T-cell (primary cell): ENCODE results near the gene PSD. TPM values are rescaled to one million over a fixed set of nuclear protein-coding genes. Genes with fewer than 3 reads are reported as not detected.

ENCODE experiments used
- ATAC-seq, 4 experiments: fragments of 200-7000 bp in 3 of 4; fragments of 150-1000 bp in 1 of 4; cut with Tn5 transposase; replicated peaks in 1 of 4; 1 replicate in 3 of 4; 2 replicates in 1 of 4; pipeline ENCODE4 v1.10.0; 2021; ENCODE audit warnings: moderate library complexity in 3 of 4, mild to moderate bottlenecking in 2 of 4, moderate number of reproducible peaks in 1 of 4
- CTCF ChIA-PET, 2 donors: fragments of 300-600 bp; sonication (Branson Sonifier 250); formaldehyde crosslinking; loops; one replicate each; lab custom pipeline; 2022; ENCODE audit warnings: antibody characterized with exemption in 2 of 2; lab: Charles Lee
- POLR2A ChIA-PET, 2 donors: fragments of 300-600 bp; sonication (Branson Sonifier 250); formaldehyde crosslinking; loops; one replicate each; lab custom pipeline; 2022; ENCODE audit warnings: antibody characterized with exemption in 2 of 2; lab: Charles Lee
- DNase-seq, 35 experiments: peaks; one replicate each; pipeline versions ENCODE4 v3.0.0 to v3.0.0-alpha.2; 2013 to 2023
- H3K27ac ChIP-seq: one replicate; pipeline ENCODE4 v1.5.1; 2013; ENCODE audit warnings: low read length
- H3K27me3 ChIP-seq, 2 experiments: replicated peaks in 1 of 2; 1 replicate in 1 of 2; 2 replicates in 1 of 2; pipeline versions ENCODE4 v1.6.1 to v1.7.0; 2013; ENCODE audit warnings: low read length in 1 of 2, mixed read lengths in 1 of 2; ENCODE audit not compliant: control insufficient read depth in 2 of 2, insufficient read depth in 2 of 2; ENCODE audit errors: extremely low read depth in 1 of 2
- H3K36me3 ChIP-seq, 2 donors: 1 replicate in 1 of 2; 2 replicates in 1 of 2; pipeline versions ENCODE4 v1.6.1 to v1.7.0; 2013; ENCODE audit warnings: low read length in 1 of 2; ENCODE audit not compliant: control insufficient read depth in 2 of 2, insufficient read depth in 1 of 2; ENCODE audit errors: extremely low read depth in 1 of 2
- H3K4me1 ChIP-seq, 2 experiments: 1 replicate in 1 of 2; 2 replicates in 1 of 2; pipeline versions ENCODE4 v1.6.1 to v1.7.0; 2013; ENCODE audit warnings: low read length in 2 of 2, mixed read lengths in 1 of 2; ENCODE audit not compliant: insufficient read depth in 2 of 2, control insufficient read depth in 1 of 2; ENCODE audit errors: extremely low read depth in 1 of 2
- H3K4me3 ChIP-seq, 2 donors: 1 replicate in 1 of 2; 2 replicates in 1 of 2; pipeline versions ENCODE4 v1.5.1 to v1.7.0; 2013; ENCODE audit warnings: mild to moderate bottlenecking in 2 of 2, low read length in 1 of 2, moderate library complexity in 1 of 2; ENCODE audit not compliant: control insufficient read depth in 1 of 2; ENCODE audit errors: extremely low read depth in 1 of 2
- H3K9me3 ChIP-seq: 2 replicates; pipeline ENCODE4 v1.7.0; 2013
- H3K27ac Mint-ChIP-seq, 2 donors: one replicate each; pipeline ENCODE4 v1.8.0; 2020 to 2021; ENCODE audit warnings: mild to moderate bottlenecking in 2 of 2, mixed read lengths in 2 of 2
- H3K27me3 Mint-ChIP-seq, 2 donors: one replicate each; pipeline ENCODE4 v1.8.0; 2021 to 2022; ENCODE audit warnings: mixed read lengths in 2 of 2
- H3K36me3 Mint-ChIP-seq: one replicate; pipeline ENCODE4 v1.8.0; 2021; ENCODE audit warnings: mixed read lengths
- H3K4me1 Mint-ChIP-seq, 3 donors: one replicate each; pipeline ENCODE4 v1.8.0; 2020 to 2022; ENCODE audit warnings: mixed read lengths in 3 of 3, mild to moderate bottlenecking in 1 of 3
- H3K4me3 Mint-ChIP-seq, 3 donors: one replicate each; pipeline ENCODE4 v1.8.0; 2020 to 2022; ENCODE audit warnings: mild to moderate bottlenecking in 3 of 3, mixed read lengths in 3 of 3, moderate library complexity in 3 of 3
- H3K9me3 Mint-ChIP-seq, 3 donors: one replicate each; pipeline ENCODE4 v1.8.0; 2020 to 2022; ENCODE audit warnings: mixed read lengths in 3 of 3
- WGBS: methylation state at CpG from one replicate; pipeline ENCODE4 v1.1.5; 2013; ENCODE audit warnings: missing lambda C conversion rate; ENCODE audit not compliant: insufficient coverage; 5-methylcytosine and 5-hydroxymethylcytosine counted together
- total RNA-seq, 35 experiments: library from RNA in 6 of 35; stranded (reverse) in 6 of 35; fragments of 120-200 nt in 1 of 35; gene quantifications; one replicate each; pipeline versions ENCODE4 v1.2.1 to v1.2.4 and lab custom pipeline; 2013 to 2026

PSD gene
- total RNA-seq, 5 donors from 2014 or later (not counting 1 experiment from before 2014, with no cell fraction given) = 8.7 to 11.8 (median 8.8) TPM

DNA sequence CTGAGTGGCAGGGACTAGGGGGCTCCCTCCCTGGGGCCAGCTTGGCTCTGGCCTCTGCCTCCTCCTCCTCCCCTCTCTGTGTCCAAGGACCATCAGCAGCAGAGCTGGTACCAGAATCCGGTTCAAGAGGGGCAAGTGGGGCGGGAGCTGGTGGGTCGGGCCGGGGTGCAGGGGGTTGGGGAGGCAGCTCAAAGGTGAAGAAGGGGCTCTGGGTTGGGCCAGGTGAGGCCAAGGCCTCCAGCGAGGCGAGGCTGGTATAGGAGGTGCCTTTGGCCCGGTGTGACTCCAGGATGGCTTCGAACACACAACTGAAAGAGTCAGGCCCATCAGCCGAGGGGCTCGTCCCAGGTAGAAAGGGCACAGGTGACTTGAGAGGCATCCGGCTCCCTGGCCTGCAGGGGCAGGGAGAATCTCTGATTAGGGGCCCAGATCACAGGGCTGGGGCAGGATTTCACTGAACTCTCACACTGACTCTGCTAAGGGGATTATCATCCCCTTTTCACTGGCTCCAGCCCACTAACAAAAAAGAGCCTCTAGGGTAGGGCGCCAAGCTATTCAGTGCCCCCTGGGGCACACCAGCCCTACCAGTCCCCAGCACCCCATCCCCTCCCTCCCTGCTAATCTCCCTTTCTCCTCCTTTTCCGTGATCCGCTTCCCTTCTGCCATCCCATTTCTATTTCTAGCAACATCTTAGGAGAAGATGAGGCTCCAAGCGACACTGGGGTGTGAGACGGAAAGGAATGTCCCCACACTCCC is 4.6 kb downstream of the PSD start:
- peaks cover 23 to 36% (median 26%) of the 10 kb centered on the region in 3 donors for H3K4me1 Mint-ChIP-seq
- H3K4me3 Mint-ChIP-seq = no peak overlapping the region
- no peaks in the 10 kb centered on the region for H3K9me3 Mint-ChIP-seq
- peaks cover 22 to 60% of the 10 kb centered on the region in 2 donors for H3K27me3 Mint-ChIP-seq
- no peaks in the 10 kb centered on the region for H3K9me3 ChIP-seq
- DNase-seq (no peak), ATAC-seq (no peak)
- POLR2A ChIA-PET = interaction anchor here in 1 of 2 donors (0.6 kb wide), 2 partner anchors 9 to 21 kb away, joined by 4 to 6 read pairs; no protein-coding TSS in a partner anchor
- H3K36me3 ChIP-seq = no peaks in the 10 kb centered on the region
- no peak overlapping the region for H3K27ac ChIP-seq
- H3K4me3 ChIP-seq = no peak overlapping the region
- H3K36me3 Mint-ChIP-seq = no peaks in the 10 kb centered on the region
- H3K27me3 ChIP-seq = peaks cover 5 to 89% of the 10 kb centered on the region in 2 experiments
- no peak overlapping the region for H3K27ac Mint-ChIP-seq
- CTCF ChIA-PET = interaction anchor here in 1 of 2 donors (0.6 kb wide), 1 partner anchor 244 kb away, joined by 3 read pairs; no protein-coding TSS in a partner anchor
- H3K4me1 ChIP-seq = peaks cover 14 to 37% of the 10 kb centered on the region in 2 experiments
- 88% methylated on average over 12 of the region's 16 CpGs for WGBS

DNA sequence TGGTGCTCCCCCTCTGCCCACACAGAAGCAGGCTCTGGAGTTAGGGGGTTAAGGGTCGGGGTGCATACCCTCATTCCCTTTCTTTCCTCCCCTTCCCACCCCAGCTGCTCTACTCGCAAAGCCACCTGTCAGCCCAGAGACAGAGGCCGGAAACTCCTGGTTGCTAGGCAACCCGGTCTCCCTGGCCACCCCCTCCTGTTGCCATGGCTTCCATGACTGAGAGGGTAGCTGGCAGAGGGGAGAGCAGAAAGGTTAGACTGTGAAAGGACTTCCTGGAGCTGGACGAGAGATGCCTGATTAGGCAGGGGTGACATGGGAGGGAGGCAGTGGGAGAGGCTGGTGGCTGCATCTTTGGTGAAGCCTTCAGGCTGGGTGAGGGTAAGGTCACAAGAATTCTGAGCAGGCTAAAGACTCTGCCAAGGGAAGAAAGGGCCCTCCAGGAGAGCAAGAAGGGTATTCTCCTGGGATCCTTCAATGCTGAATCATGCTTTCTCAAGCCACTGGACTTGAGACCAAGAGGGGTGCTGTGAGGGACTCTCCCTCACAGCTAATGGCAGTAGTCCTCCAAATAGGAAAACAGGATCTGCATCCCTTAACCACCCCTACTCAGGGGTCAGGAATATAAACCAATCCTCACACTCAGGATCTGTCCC is 5.4 kb downstream of the PSD start:
- H3K27me3 Mint-ChIP-seq = peaks cover 20 to 59% of the 10 kb centered on the region in 2 donors
- H3K27me3 ChIP-seq = peaks cover 2 to 87% of the 10 kb centered on the region in 2 experiments
- no peak overlapping the region for H3K27ac ChIP-seq
- DNase-seq (peak in 4 of 35 experiments; percentile 16 to 66 (median 43)), ATAC-seq (no peak)
- peaks cover 14 to 40% of the 10 kb centered on the region in 2 experiments for H3K4me1 ChIP-seq
- H3K4me1 Mint-ChIP-seq = peaks cover 26 to 34% (median 27%) of the 10 kb centered on the region in 3 donors
- no peak overlapping the region for H3K4me3 ChIP-seq
- ChIA-PET CTCF (no interaction called here), POLR2A (interaction anchor here in 1 of 2 donors (0.6 kb wide), 1 partner anchor 20 kb away, joined by 6 read pairs; no protein-coding TSS in a partner anchor)
- H3K9me3 Mint-ChIP-seq = no peaks in the 10 kb centered on the region
- H3K36me3 Mint-ChIP-seq = no peaks in the 10 kb centered on the region
- no peaks in the 10 kb centered on the region for H3K9me3 ChIP-seq
- 22% methylated on average over 2 of the region's 5 CpGs for WGBS
- H3K27ac Mint-ChIP-seq = no peak overlapping the region
- H3K4me3 Mint-ChIP-seq = peak overlapping the region in 1 of 3 donors; percentile 4
- H3K36me3 ChIP-seq = no peaks in the 10 kb centered on the region

DNA sequence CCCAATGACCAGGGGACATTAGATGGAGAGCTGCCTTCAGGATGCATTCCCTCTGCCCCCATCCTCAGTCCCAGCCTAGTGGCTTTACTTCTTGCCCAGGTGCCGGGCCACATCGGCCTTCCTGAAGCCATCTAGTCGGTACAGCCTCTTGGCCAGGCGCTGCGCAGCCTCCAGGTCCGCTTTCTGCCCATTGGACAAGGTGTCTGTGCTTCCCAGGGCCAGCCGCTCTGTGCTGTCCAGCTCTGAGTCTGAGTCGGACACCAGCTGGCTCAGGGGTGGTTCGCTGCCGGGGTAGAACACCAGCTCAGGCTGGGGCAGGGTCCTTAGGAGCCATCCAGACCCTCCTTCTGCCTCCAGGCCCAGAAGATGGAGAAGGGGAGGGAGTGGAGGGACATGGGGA is 6.3 kb downstream of the PSD start:
- Mint-ChIP-seq H3K36me3 (no peaks in the 10 kb centered on the region), H3K9me3 (no peaks in the 10 kb centered on the region), H3K27ac (peak overlapping the region in 1 of 2 donors; percentile 11), H3K27me3 (peaks cover 13 to 53% of the 10 kb centered on the region in 2 donors), H3K4me3 (peak overlapping the region in 1 of 3 donors; percentile 4), H3K4me1 (peaks cover 30 to 34% (median 30%) of the 10 kb centered on the region in 3 donors)
- ATAC-seq (no peak), DNase-seq (no peak)
- Histone ChIP-seq H3K27ac (no peak overlapping the region), H3K27me3 (peaks cover 0 to 87% of the 10 kb centered on the region in 2 experiments), H3K4me1 (peaks cover 16 to 49% of the 10 kb centered on the region in 2 experiments), H3K4me3 (no peak overlapping the region), H3K9me3 (no peaks in the 10 kb centered on the region), H3K36me3 (no peaks in the 10 kb centered on the region)
- CTCF ChIA-PET = interaction anchor here in 1 of 2 donors (0.7 kb wide), 1 partner anchor 180 kb away, joined by 3 read pairs; no protein-coding TSS in a partner anchor
- POLR2A ChIA-PET = no interaction called here
- 93% methylated on average over 6 of the region's 10 CpGs for WGBS

DNA sequence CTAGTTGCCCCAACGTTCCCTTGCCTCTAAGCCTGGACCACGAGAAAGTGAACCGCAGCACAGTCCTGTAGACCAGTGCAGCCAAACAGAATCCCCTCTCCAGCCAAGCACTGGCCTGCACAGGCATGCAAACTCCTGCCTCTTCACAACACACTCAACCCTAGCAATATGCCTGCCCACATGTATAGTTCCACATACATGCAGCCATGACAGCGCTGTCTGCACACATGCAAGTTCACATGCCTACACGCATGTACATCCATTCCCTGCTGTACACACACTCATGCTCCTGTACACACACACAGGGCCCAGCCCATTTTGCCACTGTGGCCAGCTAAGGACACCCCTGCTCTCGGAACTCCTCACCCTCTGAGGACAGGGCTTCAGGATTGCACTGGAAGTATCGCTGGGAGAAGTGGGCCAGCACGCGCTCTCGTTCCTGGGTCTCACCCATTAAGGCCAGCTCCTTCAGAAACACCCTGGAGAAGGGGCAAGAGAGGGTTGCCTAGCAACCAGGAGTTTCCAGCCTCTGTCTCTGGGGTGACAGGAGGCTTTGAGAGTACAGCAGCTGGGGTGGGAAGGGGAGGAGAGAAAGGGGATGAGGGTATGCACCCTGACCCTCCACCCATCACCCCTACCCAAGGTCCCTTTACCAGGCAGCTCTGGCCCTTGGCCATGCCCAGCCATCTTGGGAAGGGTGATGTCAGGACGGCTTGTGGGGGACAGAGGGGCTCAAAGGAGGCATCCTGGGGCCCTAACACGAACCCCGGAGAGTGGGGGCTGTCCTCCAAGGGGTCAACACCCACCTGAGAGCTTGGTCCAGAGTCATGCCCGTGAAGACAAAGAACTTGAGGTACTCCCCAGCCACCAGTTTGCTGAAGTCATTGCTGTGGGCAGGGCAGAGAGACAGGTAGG is 7.0 kb downstream of the PSD start:
- WGBS = 97% methylated on average over 12 of the region's 14 CpGs
- Histone ChIP-seq H3K27ac (no peak overlapping the region), H3K4me3 (no peak overlapping the region), H3K4me1 (peaks cover 16 to 50% of the 10 kb centered on the region in 2 experiments), H3K9me3 (no peaks in the 10 kb centered on the region), H3K27me3 (peaks cover 0 to 82% of the 10 kb centered on the region in 2 experiments), H3K36me3 (no peaks in the 10 kb centered on the region)
- ChIA-PET POLR2A (no interaction called here), CTCF (interaction anchor here (0.7 to 1.3 kb wide), 2 partner anchors 14 to 180 kb away, joined by 3 read pairs; no protein-coding TSS in a partner anchor)
- Mint-ChIP-seq H3K36me3 (no peaks in the 10 kb centered on the region), H3K9me3 (no peaks in the 10 kb centered on the region), H3K4me3 (peak overlapping the region; percentile 69 to 82 (median 70)), H3K27me3 (peaks cover 8 to 49% of the 10 kb centered on the region in 2 donors), H3K27ac (peak overlapping the region; percentile 22 to 54), H3K4me1 (peaks cover 30 to 36% (median 34%) of the 10 kb centered on the region in 3 donors)
- no peak for ATAC-seq
- DNase-seq = peak in 1 of 35 experiments; percentile 2

DNA sequence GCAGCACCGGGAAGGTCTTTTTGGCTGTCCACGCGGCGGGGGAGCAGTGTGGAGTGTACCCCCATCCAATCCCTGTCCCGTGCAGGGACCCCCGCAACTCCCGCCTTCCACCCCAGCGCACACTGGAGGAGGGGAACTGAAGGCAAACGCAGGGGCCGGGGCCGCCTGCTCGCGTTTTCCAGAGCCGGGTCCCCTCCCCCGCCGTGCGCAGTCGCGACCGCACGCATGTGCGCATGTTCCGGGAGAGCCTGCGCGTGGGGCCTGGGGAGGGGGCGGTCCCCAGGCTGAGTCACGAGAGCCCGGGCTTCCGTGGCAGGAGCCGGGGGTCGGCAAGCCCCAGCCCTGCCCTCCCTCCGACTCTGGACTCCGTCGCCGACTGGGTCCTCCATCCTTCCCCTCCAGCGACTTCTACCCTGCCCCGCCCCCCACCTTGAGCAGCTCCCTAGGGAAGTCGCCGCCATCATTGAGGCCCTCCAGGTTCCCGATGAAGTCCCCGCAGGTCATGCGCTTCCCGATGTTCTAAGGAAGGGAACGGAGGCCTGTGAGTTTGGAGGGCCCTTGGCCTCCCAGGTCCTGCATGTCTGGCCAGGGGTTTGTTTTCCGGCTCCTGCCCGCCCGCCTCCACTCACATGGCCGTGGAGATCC is 8.0 kb downstream of the PSD start:
- H3K4me3 ChIP-seq = peak overlapping the region; percentile 50 to 73

More for the DNA sequence above, 8.0 kb downstream of the PSD start:
- Mint-ChIP-seq H3K9me3 (no peaks in the 10 kb centered on the region), H3K27ac (peak overlapping the region; percentile 54 to 85), H3K27me3 (peaks cover under 1 to 39% of the 10 kb centered on the region in 2 donors), H3K4me1 (peaks cover 32 to 43% (median 36%) of the 10 kb centered on the region in 3 donors), H3K4me3 (peak overlapping the region; percentile 69 to 82 (median 70)), H3K36me3 (no peaks in the 10 kb centered on the region)
- DNase-seq = peak in 27 of 35 experiments; percentile 33 to 71 (median 54)
- peak; percentile 27 to 33 (median 31) for ATAC-seq
- H3K27ac ChIP-seq = no peak overlapping the region
- CTCF ChIA-PET = interaction anchor here in 1 of 2 donors (1.3 kb wide), 1 partner anchor 13 kb away, joined by 3 read pairs; no protein-coding TSS in a partner anchor
- no peaks in the 10 kb centered on the region for H3K9me3 ChIP-seq
- H3K36me3 ChIP-seq = no peaks in the 10 kb centered on the region
- H3K4me1 ChIP-seq = peaks cover 16 to 50% of the 10 kb centered on the region in 2 experiments
- WGBS = 5% methylated on average over 38 of the region's 48 CpGs
- POLR2A ChIA-PET = interaction anchor here in 1 of 2 donors (0.6 kb wide), 1 partner anchor 37 kb away, joined by 3 read pairs; no protein-coding TSS in a partner anchor
- H3K27me3 ChIP-seq = peaks cover 0 to 71% of the 10 kb centered on the region in 2 experiments
